Testis (tissue), 2 donors: ENCODE data around the gene CTBP1.

Experiments
- CTCF ChIP-seq, 3 experiments: fragments of 450-650 bp in 2 of 3; fragments of 200-600 bp in 1 of 3; sonication (generic) in 1 of 3; IDR thresholded peaks; one replicate each; pipeline ENCODE4 v1.5.1; 2016 to 2019; ENCODE audit warnings: antibody characterized with exemption in 3 of 3, mild to moderate bottlenecking in 2 of 3, moderate library complexity in 1 of 3
- POLR2A ChIP-seq: fragments of 450-650 bp; IDR thresholded peaks from one replicate; pipeline ENCODE4 v1.6.1; 2017; ENCODE audit warnings: antibody characterized with exemption, mild to moderate bottlenecking, moderate library complexity

GRCh38 chr4:1241466-1241935, 7.4 kb downstream of the CTBP1 start:
- no peak for TF ChIP-seq CTCF (IDR thresholded peaks at IDR 0.05)
- TF ChIP-seq POLR2A: no peak
